ENCODE results near the gene KIF6. TPM values are rescaled to one million over a fixed set of nuclear protein-coding genes. Genes with fewer than 3 reads are reported as not detected.

KIF6 gene
- polyA plus RNA-seq, 3 donors, result not detected

DNA sequence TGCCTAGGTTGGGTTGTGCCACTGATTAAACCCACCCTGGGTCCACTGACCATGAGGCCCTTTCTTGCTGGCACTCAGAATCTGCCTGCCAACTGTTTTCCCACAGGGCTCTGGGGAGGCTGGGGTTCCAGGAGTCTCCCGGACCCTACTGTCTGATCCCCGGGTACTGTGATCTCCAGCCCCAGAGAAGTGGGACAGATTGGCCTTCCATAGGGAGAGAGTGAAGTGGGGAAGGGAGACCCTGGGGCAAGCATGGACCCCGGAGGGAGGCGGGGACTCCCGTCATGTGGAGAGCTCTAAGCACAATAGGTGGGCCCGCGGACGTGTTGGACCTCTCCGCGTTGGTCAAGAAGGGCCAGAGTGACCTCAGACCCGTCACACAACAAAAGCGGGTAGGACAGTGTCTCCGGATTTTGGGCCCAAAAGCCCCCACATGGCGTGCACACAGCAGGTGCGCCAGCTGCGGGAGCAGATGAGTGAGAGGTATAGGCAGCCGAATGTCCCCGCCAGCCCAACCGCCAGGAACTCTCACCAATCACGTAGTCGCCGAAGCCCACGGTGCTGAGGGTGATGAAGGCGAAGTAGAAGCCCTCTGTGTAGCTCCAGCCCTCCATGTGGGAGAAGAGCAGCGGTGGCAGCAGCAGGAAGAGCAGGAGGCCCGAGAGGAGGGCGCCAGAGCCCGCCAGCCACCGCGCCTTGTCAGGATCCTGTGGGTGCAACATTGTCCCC lies 421.6 kb downstream of the KIF6 start:
- Histone ChIP-seq H3K4me1 (ENCODE audit: control insufficient read depth in 1 of 2, insufficient read depth in 2 of 2, low read length in 2 of 2) (peaks cover 0 to 7% of the 10 kb centered on the region in 2 donors), H3K9ac (ENCODE audit: insufficient read depth, low read length, poor library complexity, severe bottlenecking) (no peak overlapping the region), H3K79me2 (ENCODE audit: insufficient read depth, low read length) (no peaks in the 10 kb centered on the region), H3K4me3 (replicated peaks in 1 of 3; ENCODE audit: low read depth in 2 of 3, low read length in 3 of 3) (peak overlapping the region in 1 of 3 experiments; percentile 61), H3K9me3 (replicated peaks in 1 of 2; ENCODE audit: control insufficient read depth in 1 of 2, insufficient read depth in 1 of 2, low read length in 2 of 2) (no peaks in the 10 kb centered on the region), H3K36me3 (replicated peaks in 1 of 2; ENCODE audit: control insufficient read depth in 1 of 2, insufficient read depth in 2 of 2, low read length in 2 of 2) (no peaks in the 10 kb centered on the region), H3K4me2 (replicated peaks; ENCODE audit: extremely low read depth, low read length, poor library complexity, severe bottlenecking) (peak overlapping the region; percentile 69), H4K20me1 (ENCODE audit: insufficient read depth, low read length) (no peaks in the 10 kb centered on the region), H3K27ac (ENCODE audit: low read depth in 1 of 2, low read length in 2 of 2) (no peak overlapping the region), H3K27me3 (ENCODE audit: control insufficient read depth in 2 of 2, insufficient read depth in 2 of 2, low read length in 2 of 2) (no peaks in the 10 kb centered on the region), H2AFZ (ENCODE audit: insufficient read depth, low read depth, low read length, poor library complexity, severe bottlenecking) (no peak overlapping the region)
- H3K4me3 Mint-ChIP-seq, result no peak overlapping the region
- intact Hi-C loops (cut with micrococcal nuclease), result loop anchor here (1.0 to 10.0 kb wide), 2 partner anchors 79 to 137 kb away; partner anchors contain the start of gene KCNK5 (in 1 of the 2)
- no peak for DNase-seq
- WGBS (ENCODE audit: insufficient coverage), result 86% methylated on average over 24 of the region's 30 CpGs
- H3K27me3 Mint-ChIP-seq (ENCODE audit: low read depth in 3 of 3), result peaks cover 4 to 8% (median 4%) of the 10 kb centered on the region in 3 donors
- peaks cover 0 to 8% (median 0%) of the 10 kb centered on the region in 7 donors for H3K9me3 Mint-ChIP-seq
- TF ChIP-seq, protein P1, sequence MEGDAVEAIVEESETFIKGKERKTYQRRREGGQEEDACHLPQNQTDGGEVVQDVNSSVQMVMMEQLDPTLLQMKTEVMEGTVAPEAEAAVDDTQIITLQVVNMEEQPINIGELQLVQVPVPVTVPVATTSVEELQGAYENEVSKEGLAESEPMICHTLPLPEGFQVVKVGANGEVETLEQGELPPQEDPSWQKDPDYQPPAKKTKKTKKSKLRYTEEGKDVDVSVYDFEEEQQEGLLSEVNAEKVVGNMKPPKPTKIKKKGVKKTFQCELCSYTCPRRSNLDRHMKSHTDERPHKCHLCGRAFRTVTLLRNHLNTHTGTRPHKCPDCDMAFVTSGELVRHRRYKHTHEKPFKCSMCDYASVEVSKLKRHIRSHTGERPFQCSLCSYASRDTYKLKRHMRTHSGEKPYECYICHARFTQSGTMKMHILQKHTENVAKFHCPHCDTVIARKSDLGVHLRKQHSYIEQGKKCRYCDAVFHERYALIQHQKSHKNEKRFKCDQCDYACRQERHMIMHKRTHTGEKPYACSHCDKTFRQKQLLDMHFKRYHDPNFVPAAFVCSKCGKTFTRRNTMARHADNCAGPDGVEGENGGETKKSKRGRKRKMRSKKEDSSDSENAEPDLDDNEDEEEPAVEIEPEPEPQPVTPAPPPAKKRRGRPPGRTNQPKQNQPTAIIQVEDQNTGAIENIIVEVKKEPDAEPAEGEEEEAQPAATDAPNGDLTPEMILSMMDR (IDR thresholded peaks at IDR 0.05), result peak; percentile 42
- H3K36me3 Mint-ChIP-seq, result no peaks in the 10 kb centered on the region
- H3K27ac Mint-ChIP-seq, result no peak overlapping the region
- H3K4me1 Mint-ChIP-seq, result peaks cover 11% of the 10 kb centered on the region

DNA sequence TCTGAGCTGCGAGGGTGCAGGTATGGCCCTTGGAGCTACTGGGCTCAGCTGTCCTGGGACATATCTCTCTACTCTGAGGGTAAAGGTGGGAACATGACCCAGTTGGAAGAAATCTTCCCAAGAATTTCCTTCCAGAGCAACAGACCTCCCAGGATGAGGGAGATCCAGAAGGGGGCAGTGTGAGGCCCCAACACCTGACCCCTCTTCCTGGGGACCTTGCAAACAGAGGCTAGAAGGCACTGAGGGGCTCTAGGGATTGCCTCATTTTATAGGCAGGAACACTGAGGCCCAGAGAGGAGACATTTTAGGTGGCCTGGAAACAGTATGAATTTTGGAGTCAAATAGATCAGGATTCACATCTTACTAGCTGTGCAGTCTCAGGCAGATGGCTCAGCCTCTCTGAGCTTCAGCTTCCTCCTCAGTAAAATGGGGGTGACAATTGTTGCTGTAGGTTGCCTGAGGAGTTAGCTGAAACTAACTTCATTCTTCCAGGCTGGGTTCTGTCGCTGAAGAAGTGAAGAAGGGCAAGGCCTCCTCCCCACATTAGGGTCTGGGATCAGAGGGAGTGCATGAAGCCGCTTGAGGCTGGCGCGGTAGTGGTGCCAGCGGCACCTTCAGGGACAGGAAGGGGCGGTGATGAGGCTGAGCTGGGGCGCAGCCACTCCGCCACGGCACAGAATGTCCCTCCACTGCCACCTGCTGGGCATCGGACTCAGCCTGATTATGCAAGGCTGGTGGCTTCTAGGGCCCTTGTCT lies 422.4 kb downstream of the KIF6 start:
- Histone ChIP-seq H3K9ac (ENCODE audit: insufficient read depth, low read length, poor library complexity, severe bottlenecking) (peak overlapping the region; percentile 10), H3K27ac (ENCODE audit: low read depth in 1 of 2, low read length in 2 of 2) (no peak overlapping the region), H2AFZ (ENCODE audit: insufficient read depth, low read depth, low read length, poor library complexity, severe bottlenecking) (peak overlapping the region; percentile 83), H3K27me3 (ENCODE audit: control insufficient read depth in 2 of 2, insufficient read depth in 2 of 2, low read length in 2 of 2) (no peaks in the 10 kb centered on the region), H3K79me2 (ENCODE audit: insufficient read depth, low read length) (no peaks in the 10 kb centered on the region), H3K4me3 (replicated peaks in 1 of 3; ENCODE audit: low read depth in 2 of 3, low read length in 3 of 3) (peak overlapping the region in 1 of 3 experiments; percentile 61), H3K4me1 (ENCODE audit: control insufficient read depth in 1 of 2, insufficient read depth in 2 of 2, low read length in 2 of 2) (peaks cover 7 to 13% of the 10 kb centered on the region in 2 donors), H3K9me3 (replicated peaks in 1 of 2; ENCODE audit: control insufficient read depth in 1 of 2, insufficient read depth in 1 of 2, low read length in 2 of 2) (no peaks in the 10 kb centered on the region), H3K36me3 (replicated peaks in 1 of 2; ENCODE audit: control insufficient read depth in 1 of 2, insufficient read depth in 2 of 2, low read length in 2 of 2) (no peaks in the 10 kb centered on the region), H3K4me2 (replicated peaks; ENCODE audit: extremely low read depth, low read length, poor library complexity, severe bottlenecking) (peak overlapping the region; percentile 69), H4K20me1 (ENCODE audit: insufficient read depth, low read length) (no peaks in the 10 kb centered on the region)
- Mint-ChIP-seq H3K36me3 (no peaks in the 10 kb centered on the region), H3K4me1 (peaks cover 15% of the 10 kb centered on the region), H3K27ac (peak overlapping the region in 4 of 7 donors; percentile 3 to 82 (median 36)), H3K27me3 (ENCODE audit: low read depth in 3 of 3) (peaks cover 4 to 8% (median 5%) of the 10 kb centered on the region in 3 donors), H3K9me3 (peaks cover 0 to 6% (median 0%) of the 10 kb centered on the region in 7 donors), H3K4me3 (peak overlapping the region; percentile 67 to 89)
- DNase-seq, result peak; percentile 70 to 80 (median 80)
- TF ChIP-seq, protein P1 (IDR thresholded peaks at IDR 0.05), result peak; percentile 95
- intact Hi-C loops (cut with micrococcal nuclease), result loop anchor here (1.0 to 10.0 kb wide), 2 partner anchors 78 to 137 kb away; partner anchors contain the start of gene KCNK5 (in 1 of the 2)
- WGBS (ENCODE audit: insufficient coverage), result 8% methylated on average over 10 of the region's 11 CpGs

All from CD14-positive monocyte (primary cell).